Esophagus (tissue), 2 donors: ENCODE results near the gene ISCA2. TPM values are rescaled to one million over a fixed set of nuclear protein-coding genes. Genes with fewer than 3 reads are reported as not detected.

Source experiments
- H3K27ac ChIP-seq, 2 donors: one replicate each; pipeline ENCODE4 v1.5.1; 2013; ENCODE audit warnings: low read depth in 2 of 2, mild to moderate bottlenecking in 2 of 2, inconsistent platforms in 1 of 2, low read length in 1 of 2, moderate library complexity in 1 of 2
- H3K27me3 ChIP-seq, 2 donors: one replicate each; pipeline ENCODE4 v1.6.1; 2013; ENCODE audit warnings: low read length in 2 of 2, control low read depth in 1 of 2, mild to moderate bottlenecking in 1 of 2; ENCODE audit not compliant: insufficient read depth in 2 of 2, control insufficient read depth in 1 of 2
- H3K36me3 ChIP-seq, 2 donors: one replicate each; pipeline ENCODE4 v1.6.1; 2013; ENCODE audit warnings: low read length in 1 of 2; ENCODE audit not compliant: control insufficient read depth in 2 of 2, insufficient read depth in 2 of 2
- H3K4me1 ChIP-seq, 2 donors: one replicate each; pipeline ENCODE4 v1.6.1; 2013; ENCODE audit warnings: low read length in 1 of 2; ENCODE audit not compliant: control insufficient read depth in 2 of 2, insufficient read depth in 2 of 2
- H3K4me3 ChIP-seq, 2 donors: one replicate each; pipeline ENCODE4 v1.5.1; 2013; ENCODE audit warnings: low read length in 2 of 2, mild to moderate bottlenecking in 2 of 2, low read depth in 1 of 2, moderate library complexity in 1 of 2
- H3K9me3 ChIP-seq, 2 donors: one replicate each; pipeline ENCODE4 v1.6.1; 2013; ENCODE audit warnings: mild to moderate bottlenecking in 2 of 2, low read depth in 1 of 2, low read length in 1 of 2, moderate library complexity in 1 of 2; ENCODE audit not compliant: control insufficient read depth in 2 of 2, insufficient read depth in 1 of 2
- WGBS, 2 donors: extraction: QIAGEN DNeasy Blood & Tissue Kit; methylation state at CpG; one replicate each; pipeline ENCODE4 v1.1.7; 2013; 5-methylcytosine and 5-hydroxymethylcytosine counted together
- polyA plus RNA-seq, 2 donors: library from polyadenylated mRNA; stranded (reverse); fragments of 200-250 nt; gene quantifications; one replicate each; pipeline ENCODE4 v1.2.3, GENCODE V29; 2013
- donor health status: healthy with polysubstance abuse.
- donor health status: Bipolar disorder and iron deficiency.

Gene ISCA2
- polyA plus RNA-seq, 2 donors = 10.9 to 15.3 TPM

DNA sequence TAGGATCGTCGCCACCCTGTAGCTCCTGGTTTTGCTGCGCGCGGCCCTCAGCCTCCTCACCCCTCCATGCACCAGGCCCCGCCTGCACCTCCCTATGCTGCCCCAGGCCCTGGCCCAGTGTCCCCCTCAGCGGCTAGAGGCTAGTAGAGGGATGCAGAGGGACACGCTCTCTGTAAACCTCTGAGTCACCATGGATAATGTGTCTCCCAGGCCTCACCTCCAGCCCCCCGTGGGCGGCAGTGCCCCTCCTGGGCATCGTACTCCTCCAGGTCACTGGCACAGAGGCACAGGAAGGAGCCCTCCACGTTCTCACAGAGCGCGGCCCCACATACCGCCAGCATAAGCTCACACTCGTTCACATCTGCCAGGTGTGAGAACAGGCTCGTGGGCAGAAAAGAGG, 12.3 kb downstream of the ISCA2 start:
- H3K9me3 ChIP-seq = no peaks in the 10 kb centered on the region
- H3K27me3 ChIP-seq = no peaks in the 10 kb centered on the region
- WGBS, 2 donors = 81 to 82% methylated on average over 17 of the region's 17 CpGs
- no peak overlapping the region for H3K27ac ChIP-seq
- peaks cover 0 to 16% of the 10 kb centered on the region in 2 donors for H3K36me3 ChIP-seq
- no peak overlapping the region for H3K4me3 ChIP-seq
- H3K4me1 ChIP-seq = peaks cover 4 to 15% of the 10 kb centered on the region in 2 donors

GRCh38 chr14:74506411-74506851, 12.9 kb downstream of the ISCA2 start:
- Histone ChIP-seq H3K9me3 (no peaks in the 10 kb centered on the region), H3K4me3 (no peak overlapping the region), H3K4me1 (peaks cover 8 to 18% of the 10 kb centered on the region in 2 donors), H3K36me3 (peaks cover 0 to 16% of the 10 kb centered on the region in 2 donors), H3K27ac (no peak overlapping the region), H3K27me3 (no peaks in the 10 kb centered on the region)
- WGBS, 2 donors = 84 to 85% methylated on average over 13 of the region's 13 CpGs

- Histone ChIP-seq H3K27ac (no peak overlapping the region), H3K4me3 (no peak overlapping the region), H3K27me3 (no peaks in the 10 kb centered on the region), H3K9me3 (no peaks in the 10 kb centered on the region), H3K4me1 (peaks cover 8 to 18% of the 10 kb centered on the region in 2 donors), H3K36me3 (peaks cover 0 to 13% of the 10 kb centered on the region in 2 donors)
- WGBS, 2 donors = 76 to 77% methylated on average over 8 of the region's 8 CpGs
Observed at GRCh38 chr14:74507085-74507484, 13.5 kb downstream of the ISCA2 start.

DNA sequence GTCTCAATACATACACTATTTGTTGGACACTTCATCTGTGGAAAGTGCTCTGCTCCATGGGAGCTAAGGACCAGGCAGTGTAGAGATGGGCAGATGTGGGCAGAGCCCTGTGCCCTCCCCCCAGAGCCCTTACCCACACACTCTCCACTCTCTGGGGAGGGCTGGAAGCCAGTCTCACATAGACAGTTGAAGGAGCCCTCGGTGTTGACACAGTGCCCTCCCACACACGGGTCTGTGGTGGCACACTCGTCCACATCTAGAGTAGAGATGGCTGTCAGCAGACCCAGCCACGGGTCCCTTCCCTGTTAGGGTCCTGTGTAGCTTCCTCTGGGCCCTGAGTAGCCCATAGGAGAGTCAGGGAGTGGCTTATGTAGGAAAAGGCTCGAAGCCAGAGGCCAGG, 14.3 kb downstream of the ISCA2 start:
- Histone ChIP-seq H3K4me3 (no peak overlapping the region), H3K9me3 (no peaks in the 10 kb centered on the region), H3K27ac (no peak overlapping the region), H3K4me1 (peaks cover 8 to 18% of the 10 kb centered on the region in 2 donors), H3K36me3 (peaks cover 0 to 9% of the 10 kb centered on the region in 2 donors), H3K27me3 (no peaks in the 10 kb centered on the region)
- 62 to 69% methylated on average over 5 of the region's 5 CpGs for WGBS, 2 donors

GRCh38 chr14:74508292-74508731, 14.7 kb downstream of the ISCA2 start:
- peaks cover 8 to 13% of the 10 kb centered on the region in 2 donors for H3K4me1 ChIP-seq
- WGBS, 2 donors = 74 to 75% methylated on average over 14 to 15 of the region's 15 CpGs
- no peak overlapping the region for H3K4me3 ChIP-seq
- H3K9me3 ChIP-seq = no peaks in the 10 kb centered on the region
- H3K27me3 ChIP-seq = no peaks in the 10 kb centered on the region
- no peak overlapping the region for H3K27ac ChIP-seq
- peaks cover 0 to 6% of the 10 kb centered on the region in 2 donors for H3K36me3 ChIP-seq

- no peak overlapping the region for H3K4me3 ChIP-seq
- no peaks in the 10 kb centered on the region for H3K9me3 ChIP-seq
- H3K4me1 ChIP-seq = peaks cover 8 to 11% of the 10 kb centered on the region in 2 donors
- peaks cover 0 to 4% of the 10 kb centered on the region in 2 donors for H3K36me3 ChIP-seq
- H3K27me3 ChIP-seq = no peaks in the 10 kb centered on the region
- whole genome bisulfite sequencing, 2 donors = 85 to 88% methylated on average over 13 of the region's 13 CpGs
- no peak overlapping the region for H3K27ac ChIP-seq
Observed at GRCh38 chr14:74508844-74509428, 15.4 kb downstream of the ISCA2 start.

DNA sequence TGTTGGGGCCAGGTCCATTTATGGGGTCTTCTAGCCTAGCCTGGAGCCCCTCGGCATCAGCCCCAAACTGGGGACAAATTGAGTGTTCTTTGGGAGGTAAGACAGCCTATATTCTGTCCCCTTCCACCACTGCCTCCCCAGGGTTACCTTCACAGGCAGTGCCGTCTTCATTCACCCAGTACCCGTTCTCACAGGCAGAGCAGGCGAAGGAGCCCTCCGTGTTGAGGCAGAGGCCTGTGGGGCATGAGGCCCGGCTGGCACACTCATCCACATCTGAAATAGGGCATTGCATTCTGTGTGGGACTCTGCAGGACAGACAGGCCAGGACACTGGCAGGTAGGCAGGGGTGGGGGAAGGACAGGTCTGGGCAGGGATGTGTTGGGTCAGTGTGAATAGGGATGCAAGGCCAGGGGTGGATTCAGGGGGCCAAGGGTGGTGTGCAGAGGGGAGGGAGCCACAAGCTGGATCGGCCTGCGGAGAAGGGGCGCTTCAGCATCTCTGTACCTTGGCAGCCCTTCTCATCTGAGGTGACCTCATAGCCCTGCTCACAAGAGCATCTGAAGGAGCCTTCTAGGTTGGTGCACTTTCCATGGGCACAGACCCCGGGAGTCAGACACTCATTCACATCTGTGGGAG, 16.1 kb downstream of the ISCA2 start:
- no peak overlapping the region for H3K27ac ChIP-seq
- no peaks in the 10 kb centered on the region for H3K27me3 ChIP-seq
- WGBS, 2 donors = 89 to 90% methylated on average over 10 of the region's 10 CpGs
- no peak overlapping the region for H3K4me3 ChIP-seq
- H3K9me3 ChIP-seq = no peaks in the 10 kb centered on the region
- peaks cover 8 to 11% of the 10 kb centered on the region in 2 donors for H3K4me1 ChIP-seq
- peaks cover 0 to 3% of the 10 kb centered on the region in 2 donors for H3K36me3 ChIP-seq

- Histone ChIP-seq H3K27me3 (no peaks in the 10 kb centered on the region), H3K4me1 (peaks cover 8 to 11% of the 10 kb centered on the region in 2 donors), H3K36me3 (peaks cover 0 to 3% of the 10 kb centered on the region in 2 donors), H3K27ac (no peak overlapping the region), H3K9me3 (no peaks in the 10 kb centered on the region), H3K4me3 (no peak overlapping the region)
- WGBS, 2 donors = 78 to 79% methylated on average over 21 of the region's 21 CpGs
Observed at GRCh38 chr14:74510223-74510931, 16.8 kb downstream of the ISCA2 start.

GRCh38 chr14:74510959-74511409, 17.4 kb downstream of the ISCA2 start:
- 72% methylated on average over 10 of the region's 10 CpGs for WGBS, 2 donors
- peaks cover 3% of the 10 kb centered on the region in 2 donors for H3K36me3 ChIP-seq
- H3K27ac ChIP-seq = no peak overlapping the region
- no peak overlapping the region for H3K4me3 ChIP-seq
- H3K9me3 ChIP-seq = no peaks in the 10 kb centered on the region
- peaks cover 8 to 11% of the 10 kb centered on the region in 2 donors for H3K4me1 ChIP-seq
- no peaks in the 10 kb centered on the region for H3K27me3 ChIP-seq
